Fibroblast of lung (primary cell): Measurements from ENCODE around the gene S100A2. TPM values are rescaled to one million over a fixed set of nuclear protein-coding genes. Genes with fewer than 3 reads are reported as not detected.
"Not testable (repeated sequence)": the region's sequence is repeated elsewhere in the genome, so short reads cannot be mapped to it uniquely, and the experiment has no call there.

Experiments
- DNase-seq, 2 donors: peaks; one replicate each; pipeline versions ENCODE4 v3.0.0 to v3.0.0-alpha.2; 2010; ENCODE audit warnings: low read depth in 2 of 2
- H2AFZ ChIP-seq: 2 replicates; pipeline ENCODE4 v1.5.1; 2012; ENCODE audit warnings: low read length, control low read depth, inconsistent platforms
- H3K27ac ChIP-seq: 2 replicates; pipeline ENCODE4 v1.5.1; 2011; ENCODE audit warnings: low read length, control low read depth; ENCODE audit not compliant: insufficient read depth
- H3K27me3 ChIP-seq: 2 replicates; pipeline ENCODE4 v1.5.1; 2011; ENCODE audit warnings: mild to moderate bottlenecking, low read length; ENCODE audit not compliant: control insufficient read depth, insufficient read depth
- H3K36me3 ChIP-seq: 2 replicates; pipeline ENCODE4 v1.5.1; 2011; ENCODE audit warnings: low read length; ENCODE audit not compliant: control insufficient read depth, insufficient read depth
- H3K4me1 ChIP-seq: 2 replicates; pipeline ENCODE4 v1.5.1; 2011; ENCODE audit warnings: low read length; ENCODE audit not compliant: control insufficient read depth, insufficient read depth; ENCODE audit errors: extremely low read depth
- H3K4me2 ChIP-seq: 2 replicates; pipeline ENCODE4 v1.5.1; 2011; ENCODE audit warnings: low read length, control low read depth; ENCODE audit not compliant: insufficient read depth; ENCODE audit errors: extremely low read depth
- H3K4me3 ChIP-seq, 4 experiments: fragments of 200-600 bp in 1 of 4; sonication (generic) in 1 of 4; replicated peaks in 1 of 4; 2 replicates each; pipeline ENCODE4 v1.5.1; 2011 to 2016; ENCODE audit warnings: low read length in 4 of 4, low read depth in 3 of 4, mild to moderate bottlenecking in 3 of 4, control low read depth in 2 of 4, inconsistent platforms in 1 of 4, mixed read lengths in 1 of 4; ENCODE audit not compliant: insufficient read depth in 1 of 4; ENCODE audit errors: control extremely low read depth in 1 of 4
- H3K79me2 ChIP-seq: 2 replicates; pipeline ENCODE4 v1.5.1; 2012; ENCODE audit warnings: mild to moderate bottlenecking, low read length, inconsistent platforms; ENCODE audit not compliant: control insufficient read depth, insufficient read depth
- H3K9ac ChIP-seq: 2 replicates; pipeline ENCODE4 v1.5.1; 2011; ENCODE audit warnings: mild to moderate bottlenecking, low read length, control low read depth; ENCODE audit not compliant: insufficient read depth
- H3K9me3 ChIP-seq: 2 replicates; pipeline ENCODE4 v1.5.1; 2012; ENCODE audit warnings: low read depth, low read length; ENCODE audit not compliant: control insufficient read depth, insufficient read depth
- H4K20me1 ChIP-seq: 2 replicates; pipeline ENCODE4 v1.5.1; 2011; ENCODE audit warnings: low read length; ENCODE audit not compliant: control insufficient read depth, insufficient read depth; ENCODE audit errors: extremely low read depth
- CTCF ChIP-seq, 2 donors: IDR thresholded peaks in 1 of 2; conservative IDR thresholded peaks in 1 of 2; 1 replicate in 1 of 2; 2 replicates in 1 of 2; pipeline ENCODE4 v1.5.1; 2011 to 2012; ENCODE audit warnings: low read length in 2 of 2, control low read depth in 1 of 2, inconsistent platforms in 1 of 2, low read depth in 1 of 2, mild to moderate bottlenecking in 1 of 2
- EZH2 ChIP-seq: IDR thresholded peaks from 2 replicates; pipeline ENCODE4 v1.5.1; 2012; ENCODE audit warnings: low read length, control low read depth, mild to moderate bottlenecking; ENCODE audit errors: missing control alignments
- polyA plus RNA-seq, 2 donors: library from polyadenylated mRNA; depleted of rRNA in 1 of 2; stranded (reverse) in 1 of 2; unstranded in 1 of 2; fragments of >200 nt; gene quantifications; 2 replicates each; pipeline ENCODE4 v1.2.1, GENCODE V29; 2011 to 2012; ENCODE audit warnings: missing spikeins in 1 of 2
- total RNA-seq: library from RNA; depleted of rRNA; stranded (reverse); fragments of >200 nt; gene quantifications from 2 replicates; pipeline ENCODE4 v1.2.1, GENCODE V29; 2014

S100A2 gene
- total and polyA plus RNA-seq, 2 donors (not counting 1 experiment from before 2014, with no cell fraction given) = 3.6 to 4.8 TPM

- TF ChIP-seq CTCF (conservative IDR thresholded peaks at IDR 0.05 in 1 of 2, IDR thresholded peaks at IDR 0.05 in 1 of 2; ENCODE audit: low read depth in 1 of 2, low read length in 2 of 2) (no peak), EZH2 (no peak)
These were observed 39.5 kb downstream of the S100A2 start for GRCh38 chr1:153526132-153526543.

GRCh38 chr1:153525088-153525728, 40.4 kb downstream of the S100A2 start:
- H3K27me3 ChIP-seq = no peaks in the 10 kb centered on the region
- no peak overlapping the region for H3K4me3 ChIP-seq
- no peaks in the 10 kb centered on the region for H4K20me1 ChIP-seq
- H3K27ac ChIP-seq = no peak overlapping the region
- H3K79me2 ChIP-seq = no peaks in the 10 kb centered on the region
- peaks cover 2% of the 10 kb centered on the region for H3K4me1 ChIP-seq
- H3K9me3 ChIP-seq = no peaks in the 10 kb centered on the region
- no peak overlapping the region for H3K4me2 ChIP-seq
- TF ChIP-seq EZH2 (no peak), CTCF (conservative IDR thresholded peaks at IDR 0.05 in 1 of 2, IDR thresholded peaks at IDR 0.05 in 1 of 2; ENCODE audit: low read depth in 1 of 2, low read length in 2 of 2) (no peak)
- H3K9ac ChIP-seq = no peak overlapping the region
- no peak overlapping the region for H2AFZ ChIP-seq
- H3K36me3 ChIP-seq = no peaks in the 10 kb centered on the region
- peak; percentile 43 to 52 for DNase-seq

More at GRCh38 chr1:153526132-153526543, 39.5 kb downstream of the S100A2 start:
- Histone ChIP-seq H3K9me3 (no peaks in the 10 kb centered on the region), H3K27me3 (no peaks in the 10 kb centered on the region), H3K4me1 (peaks cover 2% of the 10 kb centered on the region), H2AFZ (no peak overlapping the region), H3K36me3 (no peaks in the 10 kb centered on the region), H3K4me3 (no peak overlapping the region), H3K9ac (no peak overlapping the region), H3K4me2 (no peak overlapping the region), H3K79me2 (no peaks in the 10 kb centered on the region), H3K27ac (no peak overlapping the region), H4K20me1 (no peaks in the 10 kb centered on the region)
- no peak for DNase-seq

GRCh38 chr1:153522353-153523048, 43.1 kb downstream of the S100A2 start:
- not testable (repeated sequence) for H4K20me1 ChIP-seq, H3K36me3 ChIP-seq, H3K27me3 ChIP-seq, H3K79me2 ChIP-seq, H3K4me3 ChIP-seq, DNase-seq, H3K9ac ChIP-seq, H3K9me3 ChIP-seq, H3K4me1 ChIP-seq, H2AFZ ChIP-seq, H3K4me2 ChIP-seq, H3K27ac ChIP-seq

- not testable (repeated sequence) for H4K20me1 ChIP-seq, H3K4me1 ChIP-seq, H3K27ac ChIP-seq, H3K79me2 ChIP-seq, H3K36me3 ChIP-seq, DNase-seq, H2AFZ ChIP-seq, H3K4me3 ChIP-seq, H3K9me3 ChIP-seq, H3K4me2 ChIP-seq, H3K27me3 ChIP-seq, H3K9ac ChIP-seq
These were observed 43.8 kb downstream of the S100A2 start for GRCh38 chr1:153521808-153522207.
